HG03342 (cell line): ENCODE data around the gene RARG.
"Not testable (repeated sequence)": the region's sequence is repeated elsewhere in the genome, so short reads cannot be mapped to it uniquely, and the experiment has no call there.

Experiments used
- ATAC-seq: cut with Tn5 transposase; IDR thresholded peaks from one replicate; pipeline ENCODE4 v1.9.1; 2021; ENCODE audit warnings: mild to moderate bottlenecking, moderate library complexity; ENCODE audit not compliant: unreplicated experiment

The RARG gene

GRCh38 chr12:53211476-53212381 is 20.3 kb downstream of the RARG start:
- ATAC-seq: no peak

- no peak for ATAC-seq
Measured at GRCh38 chr12:53210843-53211242, 21.2 kb downstream of the RARG start.

GRCh38 chr12:53208877-53209463 is 23.0 kb downstream of the RARG start:
- ATAC-seq: peak; percentile 44

- ATAC-seq: no peak
Measured at GRCh38 chr12:53208435-53208834, 23.6 kb downstream of the RARG start.

GRCh38 chr12:53207042-53207441 is 25.0 kb downstream of the RARG start, which contains the start of gene ITGB7:
TSS of gene ITGB7 (minus strand) at chr12:53207251. CDS start at chr12:53200443, 6,808 bp downstream.
- peak; percentile 42 for ATAC-seq

DNA sequence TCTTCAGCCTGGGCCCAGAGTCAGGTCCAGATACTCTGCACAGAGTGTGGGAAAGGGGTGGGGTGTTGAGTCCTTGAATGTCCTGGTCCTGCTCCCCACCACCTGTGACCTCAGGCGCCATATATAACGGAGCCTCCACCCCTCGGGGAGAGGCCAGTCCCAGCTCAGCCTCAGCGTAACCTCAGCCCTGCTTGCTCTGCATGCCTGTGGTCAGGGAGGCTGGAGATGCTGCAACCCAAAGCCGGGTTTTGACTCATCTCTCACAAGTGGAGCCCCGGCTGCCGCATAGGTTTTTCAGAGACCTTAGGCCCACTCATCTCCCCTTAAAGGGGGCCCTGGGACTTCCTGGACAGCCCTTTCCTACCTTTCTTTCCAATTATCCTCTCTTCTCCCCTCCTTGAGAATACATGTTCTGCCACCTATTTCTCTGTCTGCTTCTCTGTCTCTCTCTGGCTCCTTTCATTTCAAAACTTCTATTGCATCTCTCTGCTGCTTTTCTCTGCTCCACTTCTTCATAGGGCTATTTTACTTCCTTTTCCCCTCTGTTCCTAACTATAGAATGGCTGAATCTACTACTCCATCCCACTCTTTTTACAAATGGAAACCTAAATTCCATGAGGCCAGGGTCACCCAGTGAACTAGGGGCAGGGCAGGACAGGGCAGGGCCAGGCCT is 26.1 kb downstream of the RARG start:
- peak; percentile 68 for ATAC-seq

DNA sequence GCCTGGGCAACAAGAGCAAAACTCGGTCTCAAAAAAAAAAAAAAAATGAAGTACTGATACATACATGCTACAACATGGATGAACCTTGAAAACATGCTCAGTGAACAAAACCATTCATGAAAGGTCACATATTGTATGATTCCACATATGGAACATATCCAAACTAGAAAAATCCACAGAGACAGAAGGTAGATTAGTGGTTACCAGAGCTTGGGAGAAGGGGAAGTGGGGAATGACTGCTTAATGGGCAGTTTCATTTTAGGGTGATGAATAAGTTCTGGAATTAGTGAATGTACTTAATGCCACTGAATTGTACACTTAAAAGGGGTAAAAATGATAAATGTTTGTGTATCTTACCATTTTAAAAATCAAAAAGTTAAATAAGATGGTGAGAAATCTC is 27.7 kb downstream of the RARG start:
- no peak for ATAC-seq

DNA sequence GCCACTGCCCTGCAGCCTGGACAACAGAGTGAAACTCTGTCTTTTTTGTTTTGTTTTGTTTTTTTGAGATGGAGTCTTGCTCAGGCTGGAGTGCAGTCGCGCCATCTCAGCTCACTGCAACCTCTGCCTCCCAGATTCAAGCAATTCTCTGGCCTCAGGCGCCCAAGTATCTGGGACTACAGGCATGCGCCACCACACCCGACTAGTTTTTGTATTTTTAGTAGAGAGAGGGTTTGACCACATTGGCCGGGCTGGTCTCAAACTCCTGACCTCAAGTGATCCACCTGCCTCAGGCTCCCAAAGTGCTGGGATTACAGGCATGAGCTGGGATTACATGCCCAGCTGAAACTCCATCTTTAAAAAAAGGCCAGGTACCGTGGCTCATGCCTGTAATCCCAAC is 29.7 kb downstream of the RARG start:
- not testable (repeated sequence) for ATAC-seq

GRCh38 chr12:53201639-53202038 is 30.4 kb downstream of the RARG start:
- ATAC-seq: no peak

DNA sequence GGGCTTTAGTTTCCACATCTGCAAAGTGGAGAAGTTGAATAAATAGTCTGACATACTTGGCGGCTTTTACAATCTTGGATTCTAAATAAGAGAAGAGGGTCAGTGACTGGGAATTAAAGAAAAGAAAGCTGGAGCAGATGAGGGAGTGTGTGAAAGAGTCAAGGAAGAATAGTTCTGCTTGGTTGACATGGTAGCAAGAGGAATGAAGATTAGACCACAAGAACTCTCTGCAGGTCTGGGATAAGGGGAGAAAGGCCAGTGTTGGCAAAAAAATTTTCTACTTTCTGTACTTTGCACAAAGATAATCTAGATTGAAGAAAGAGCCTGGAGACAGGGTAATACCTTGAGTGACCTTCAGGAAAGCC is 30.9 kb downstream of the RARG start:
- no peak for ATAC-seq

- peak; percentile 46 for ATAC-seq
Measured at GRCh38 chr12:53200458-53201176, 31.4 kb downstream of the RARG start.

- ATAC-seq: no peak
Measured at GRCh38 chr12:53200107-53200457, 31.9 kb downstream of the RARG start.

DNA sequence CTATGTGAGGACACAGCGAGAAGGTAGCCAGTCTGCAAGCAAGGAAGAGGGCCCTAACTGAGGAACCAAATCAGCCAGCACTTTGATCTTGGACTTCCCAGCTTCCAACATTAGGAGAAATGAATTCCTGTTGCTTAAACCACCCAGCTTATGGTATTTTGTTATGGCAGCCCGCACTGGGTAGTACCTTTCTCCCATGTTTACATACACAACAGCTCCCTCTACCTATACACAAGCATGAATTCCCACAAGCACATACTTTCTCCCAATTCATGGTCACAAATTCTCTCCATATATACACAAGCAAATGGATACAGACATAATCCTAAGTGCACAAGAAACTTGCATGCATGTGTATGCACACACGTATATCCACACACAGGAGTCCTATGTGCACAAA is 32.3 kb downstream of the RARG start:
- no peak for ATAC-seq

DNA sequence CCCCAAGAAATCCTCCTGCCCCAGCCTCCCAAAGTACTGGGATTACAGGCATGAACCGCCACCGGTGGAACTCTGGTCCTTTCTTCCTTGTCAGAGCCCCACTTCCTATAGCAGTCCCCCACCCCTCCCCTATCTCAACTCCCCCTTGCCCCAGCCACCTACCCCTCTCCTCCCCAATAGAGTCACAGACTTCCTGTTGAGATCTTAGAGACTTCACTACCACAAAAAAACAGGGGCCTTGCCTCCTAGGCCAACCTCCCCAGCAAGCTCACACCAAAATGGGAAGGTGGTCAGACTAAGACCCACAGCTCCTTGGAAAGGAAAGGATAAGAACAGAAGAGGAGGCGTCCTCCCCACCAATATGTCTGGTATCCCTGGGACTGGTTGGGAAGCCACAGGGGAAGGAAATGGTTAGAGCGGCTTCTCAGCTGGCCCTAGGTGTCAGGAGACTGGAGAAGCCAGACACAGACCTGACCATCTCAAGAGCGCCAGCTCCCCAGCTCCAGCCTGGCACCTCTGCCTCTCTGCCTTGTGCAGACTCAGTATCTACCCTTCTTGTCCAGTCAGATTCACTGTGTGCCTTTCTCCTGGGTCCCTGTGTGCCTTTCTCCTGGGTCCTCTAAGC is 33.4 kb downstream of the RARG start:
- no peak for ATAC-seq

DNA sequence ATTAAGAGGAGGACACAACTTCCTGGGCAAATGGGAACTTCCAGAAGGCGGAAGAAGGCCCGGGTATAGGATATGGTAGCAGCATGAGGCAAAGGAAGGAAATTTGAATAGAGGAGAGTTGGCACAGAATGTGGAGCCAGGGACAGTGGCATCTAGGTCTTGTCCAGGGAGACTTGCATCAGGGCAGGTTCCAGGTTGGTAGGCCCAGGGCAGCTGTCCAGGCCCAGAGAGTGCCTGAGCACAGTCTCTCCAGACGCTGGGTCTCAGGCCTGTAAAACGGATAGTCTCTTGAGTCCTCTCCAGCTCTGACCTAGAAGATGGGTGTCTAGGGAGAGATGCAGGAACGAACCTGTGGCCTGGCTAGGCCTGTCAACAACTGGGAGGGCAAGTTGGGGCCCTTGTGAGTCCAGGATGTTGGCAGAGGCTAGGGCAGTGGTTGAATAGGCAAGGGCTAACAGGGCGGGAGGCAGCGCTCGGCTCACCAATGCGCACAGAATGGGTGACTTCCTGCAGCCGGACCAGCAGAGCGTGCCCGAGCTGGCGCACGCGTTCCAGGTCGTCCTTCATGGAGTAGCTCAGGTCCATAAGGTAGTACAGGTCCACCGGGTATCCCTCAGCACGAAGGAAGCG is 34.9 kb downstream of the RARG start:
- ATAC-seq: no peak

DNA sequence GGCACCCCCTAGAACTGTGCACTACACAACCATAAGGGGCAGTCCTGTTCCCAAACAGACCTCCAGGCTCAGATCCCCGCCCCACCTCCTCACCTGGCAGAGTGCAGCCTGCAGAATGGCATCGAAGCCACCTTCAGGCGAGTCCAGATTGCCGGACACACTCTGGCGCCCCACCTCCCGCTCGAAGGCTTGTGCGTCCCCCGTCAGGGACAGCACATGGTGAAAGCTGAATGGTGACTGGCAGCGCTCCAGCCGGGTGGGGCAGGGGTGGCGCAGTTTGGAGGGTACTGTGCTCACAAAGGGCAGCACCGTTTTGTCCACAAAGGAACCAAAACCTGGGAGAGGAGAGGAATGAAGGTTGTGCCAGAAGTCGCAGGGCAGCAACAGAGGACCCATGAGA is 35.5 kb downstream of the RARG start:
- ATAC-seq: no peak

DNA sequence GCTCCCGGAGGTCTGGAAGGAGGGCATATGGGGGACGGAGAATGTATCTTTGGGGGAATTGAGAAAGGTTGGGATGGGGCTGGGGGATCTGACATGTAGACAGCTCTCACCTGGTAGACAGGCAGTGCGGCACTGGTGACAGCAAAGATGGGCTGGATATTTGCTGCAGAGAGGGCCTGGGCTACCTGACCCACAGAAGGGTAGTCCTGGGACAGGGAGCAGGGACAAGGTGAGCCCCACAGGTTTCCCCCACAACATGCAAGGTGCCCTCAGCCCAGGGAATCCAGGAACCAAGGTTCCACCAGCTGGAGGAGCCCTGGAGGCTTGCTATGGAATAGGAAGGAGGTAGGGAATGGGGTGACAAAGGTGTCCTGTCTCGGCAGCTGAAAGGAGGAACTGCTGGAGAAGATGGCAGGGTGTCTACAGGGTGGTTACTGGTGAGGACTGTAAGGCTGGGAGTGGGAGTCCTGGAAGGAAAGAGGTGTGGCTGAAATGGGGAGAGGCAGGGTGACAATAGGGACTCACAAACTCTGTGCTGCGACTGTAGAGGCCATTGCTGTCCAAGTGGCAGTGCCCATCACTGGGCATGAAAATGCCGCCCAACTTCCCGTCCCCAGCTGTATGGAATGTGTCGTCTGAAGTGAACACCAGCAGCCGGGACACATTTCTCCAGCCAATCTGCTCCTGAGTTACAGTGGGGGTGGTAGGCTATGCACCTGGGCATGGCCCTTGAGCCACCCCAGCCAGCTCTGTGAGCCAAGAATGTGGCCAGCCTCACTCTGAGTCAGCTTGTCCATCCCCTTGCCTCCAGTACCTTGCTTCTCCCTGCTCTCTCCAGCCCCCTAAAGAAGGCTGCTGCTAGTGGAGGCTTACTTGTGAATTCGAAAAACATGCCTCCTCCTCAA is 36.2 kb downstream of the RARG start:
- ATAC-seq: no peak

GRCh38 chr12:53194973-53195372 is 37.0 kb downstream of the RARG start:
- no peak for ATAC-seq

DNA sequence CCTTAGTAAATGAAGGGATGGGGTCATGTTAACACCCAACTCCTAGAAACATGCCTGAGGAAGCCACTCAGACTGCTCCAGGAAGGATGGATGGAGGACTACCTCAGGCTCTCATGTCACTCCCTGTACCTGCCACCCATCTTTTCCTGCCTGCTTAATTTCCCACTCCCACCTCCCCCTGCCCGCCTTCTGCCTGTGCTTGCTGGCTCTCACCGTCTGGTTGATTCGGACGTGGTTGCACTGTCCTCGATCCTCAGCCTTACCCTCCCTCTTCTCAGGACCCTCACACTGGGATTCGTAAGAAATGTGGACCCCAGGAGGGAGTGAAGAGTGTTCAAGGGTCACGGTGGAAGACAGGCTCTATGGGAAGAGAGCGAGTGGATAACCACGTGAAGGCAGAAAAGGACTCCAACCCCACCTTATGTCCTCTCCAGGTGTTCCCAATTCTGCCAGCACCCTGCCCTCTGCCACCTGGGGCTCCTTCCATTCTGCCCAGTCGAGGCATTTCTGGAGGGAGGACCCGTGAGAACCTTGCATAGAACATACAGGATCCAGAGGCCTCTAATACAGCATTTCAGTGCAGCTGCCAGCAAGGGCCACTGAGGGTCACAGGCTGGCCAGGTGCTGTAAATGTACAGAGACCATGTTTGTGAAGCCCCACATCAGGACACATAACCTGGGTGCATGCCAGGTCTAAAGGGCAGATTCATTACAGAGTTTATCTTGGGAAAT is 37.9 kb downstream of the RARG start:
- ATAC-seq: no peak
